K562 (cell line): ENCODE measurements around the gene BEST4. TPM values are rescaled to one million over a fixed set of nuclear protein-coding genes. Genes with fewer than 3 reads are reported as not detected.
A peak's percentile ranks its signal among the peaks of the same experiment; 100 is the strongest.

ENCODE experiments used
- CHAMP1 ChIP-seq: fragments of 450-650 bp; IDR thresholded peaks from 2 replicates; pipeline ENCODE4 v1.6.1; 2016; ENCODE audit warnings: mild to moderate bottlenecking
- DIDO1 ChIP-seq: fragments of 450-650 bp; IDR thresholded peaks from 2 replicates; pipeline ENCODE4 v1.6.1; 2016; ENCODE audit warnings: low read depth, missing biosample characterization, missing genetic modification characterization
- FOXJ2 ChIP-seq: fragments of 200-800 bp; sonication (Bioruptor generic); IDR thresholded peaks from 2 replicates; pipeline ENCODE4 v1.6.1; 2016; ENCODE audit warnings: missing genetic modification characterization, missing compliant biosample characterization
- FOXP1 ChIP-seq: sonication (generic); formaldehyde crosslinking; IDR thresholded peaks from 2 replicates; pipeline ENCODE4 v1.8.0; 2022; ENCODE audit warnings: mild to moderate bottlenecking, missing genetic modification reagents
- GTF2E2 ChIP-seq: fragments of 200-800 bp; sonication (Bioruptor generic); IDR thresholded peaks from 2 replicates; pipeline ENCODE4 v1.6.1; 2016; ENCODE audit warnings: missing genetic modification characterization, missing compliant biosample characterization
- HINFP ChIP-seq: fragments of 450-650 bp; conservative IDR thresholded peaks from 2 replicates; pipeline ENCODE4 v1.6.1; 2016; ENCODE audit warnings: missing genetic modification characterization, low read depth, mild to moderate bottlenecking, control low read depth, missing compliant biosample characterization
- MBD1 ChIP-seq: fragments of 250-450 bp; sonication (Bioruptor Pico); IDR thresholded peaks from 2 replicates; pipeline ENCODE4 v1.8.0; 2022; ENCODE audit warnings: inconsistent platforms
- MTA3 ChIP-seq: fragments of 450-650 bp; formaldehyde crosslinking; IDR thresholded peaks from 2 replicates; pipeline ENCODE4 v1.6.1; 2017; ENCODE audit warnings: mild to moderate bottlenecking, borderline replicate concordance
- MYNN ChIP-seq, 2 experiments: sonication (generic); formaldehyde crosslinking in 1 of 2; IDR thresholded peaks; 2 replicates each; pipeline versions ENCODE4 v1.5.0 to v1.6.1; 2016 to 2020; ENCODE audit warnings: antibody characterized with exemption in 1 of 2, missing genetic modification reagents in 1 of 2
- POU5F1 ChIP-seq: fragments of 150-350 bp; IDR thresholded peaks from 2 replicates; pipeline ENCODE4 v1.6.1; 2014; ENCODE audit warnings: borderline replicate concordance, low read length, low read depth, mild to moderate bottlenecking; ENCODE audit not compliant: partially characterized antibody
- PTRF ChIP-seq: fragments of 450-650 bp; IDR thresholded peaks from 2 replicates; pipeline ENCODE4 v1.6.1; 2016; ENCODE audit warnings: mild to moderate bottlenecking, missing genetic modification characterization, missing compliant biosample characterization
- RUNX1 ChIP-seq: sonication (generic); IDR thresholded peaks from 2 replicates; pipeline ENCODE4 v1.6.1; 2016; ENCODE audit warnings: antibody characterized with exemption, low read depth
- ZBTB8A ChIP-seq: fragments of 450-650 bp; IDR thresholded peaks from 2 replicates; pipeline ENCODE4 v1.6.1; 2018; ENCODE audit warnings: mild to moderate bottlenecking, moderate library complexity; ENCODE audit not compliant: partially characterized antibody
- ZKSCAN3 ChIP-seq: fragments of 250-450 bp; sonication (Bioruptor Pico); IDR thresholded peaks from 2 replicates; pipeline ENCODE4 v1.4.0; 2020
- ZNF143 ChIP-seq: sonication (generic); formaldehyde crosslinking; IDR thresholded peaks from 2 replicates; pipeline ENCODE4 v1.9.0; 2022; ENCODE audit warnings: mild to moderate bottlenecking, missing genetic modification reagents
- ZNF174 ChIP-seq: fragments of 250-450 bp; sonication (Bioruptor Pico); IDR thresholded peaks from 2 replicates; pipeline ENCODE4 v1.4.0; 2020; ENCODE audit warnings: mild to moderate bottlenecking
- ZNF24 ChIP-seq: fragments of 450-650 bp; IDR thresholded peaks from 2 replicates; pipeline ENCODE4 v1.6.1; 2016
- ZNF57 ChIP-seq: fragments of 450-650 bp; formaldehyde crosslinking; IDR thresholded peaks from 2 replicates; pipeline ENCODE4 v1.4.0; 2020; ENCODE audit warnings: mild to moderate bottlenecking, moderate library complexity
- polyA plus RNA-seq, 8 experiments: library from polyadenylated mRNA; depleted of rRNA in 4 of 8; stranded (reverse) in 5 of 8; unstranded in 3 of 8; fragments of >200 nt; fragmentation: Nextera tagmentation in 2 of 8; fragmentation: Illumina TruSeq in 1 of 8; extraction: Ambion mirVana in 2 of 8; extraction: Trizol in 1 of 8; gene quantifications; 2 replicates each; pipeline versions ENCODE4 v1.2.1 to v1.2.3, GENCODE V29; 2011 to 2014; ENCODE audit warnings: inconsistent platforms in 1 of 8, missing spikeins in 1 of 8
- total RNA-seq, 7 experiments: library from RNA; depleted of rRNA in 6 of 7; stranded (reverse); fragments of >200 nt in 6 of 7; fragmentation: Illumina TruSeq in 2 of 7; extraction: Trizol in 2 of 7; gene quantifications; 2 replicates each; pipeline versions ENCODE4 v1.2.1 to v1.2.3, GENCODE V29; 2011 to 2021; ENCODE audit warnings: low replicate concordance in 1 of 7
- TF ChIP-seq, protein P1 (sequence below): fragments of 250-450 bp; sonication (Bioruptor Pico); IDR thresholded peaks from 2 replicates; pipeline ENCODE4 v1.4.0; 2020; ENCODE audit warnings: mild to moderate bottlenecking, moderate library complexity

The BEST4 gene
- total and polyA plus RNA-seq, 9 of the 15 experiments (the other 6 are each of a cell fraction or from before 2014, with no cell fraction given): 0.07 to 0.11 TPM; not detected in 7

GRCh38 chr1:44819608-44820327, 31.8 kb upstream of the BEST4 start (continued):
- TF ChIP-seq CHAMP1 (no peak), DIDO1 (no peak), RUNX1 (peak; percentile 92), FOXP1 (CRISPR knock-in tag) (peak; percentile 82), MYNN (IDR thresholded peaks at IDR 0.05) (peak; percentile 88), MYNN (CRISPR knock-in tag; IDR thresholded peaks at IDR 0.05) (no peak), ZNF143 (CRISPR knock-in tag) (peak; percentile 98), ZKSCAN3 (CRISPR knock-in tag) (no peak), MBD1 (CRISPR knock-in tag) (no peak), ZNF174 (no peak), GTF2E2 (peak; percentile 100), HINFP (0 out of 2 replicates have a peak, but pooled peaks have one; percentile 30), ZNF24 (peak; percentile 77), MTA3 (peak; percentile 100), FOXJ2 (tag) (peak; percentile 82), PTRF (tag) (no peak; the same call in 1 of the 2 replicates), ZBTB8A (no peak), POU5F1 (no peak), ZNF57 (peak; percentile 35)
- TF ChIP-seq, protein P1, sequence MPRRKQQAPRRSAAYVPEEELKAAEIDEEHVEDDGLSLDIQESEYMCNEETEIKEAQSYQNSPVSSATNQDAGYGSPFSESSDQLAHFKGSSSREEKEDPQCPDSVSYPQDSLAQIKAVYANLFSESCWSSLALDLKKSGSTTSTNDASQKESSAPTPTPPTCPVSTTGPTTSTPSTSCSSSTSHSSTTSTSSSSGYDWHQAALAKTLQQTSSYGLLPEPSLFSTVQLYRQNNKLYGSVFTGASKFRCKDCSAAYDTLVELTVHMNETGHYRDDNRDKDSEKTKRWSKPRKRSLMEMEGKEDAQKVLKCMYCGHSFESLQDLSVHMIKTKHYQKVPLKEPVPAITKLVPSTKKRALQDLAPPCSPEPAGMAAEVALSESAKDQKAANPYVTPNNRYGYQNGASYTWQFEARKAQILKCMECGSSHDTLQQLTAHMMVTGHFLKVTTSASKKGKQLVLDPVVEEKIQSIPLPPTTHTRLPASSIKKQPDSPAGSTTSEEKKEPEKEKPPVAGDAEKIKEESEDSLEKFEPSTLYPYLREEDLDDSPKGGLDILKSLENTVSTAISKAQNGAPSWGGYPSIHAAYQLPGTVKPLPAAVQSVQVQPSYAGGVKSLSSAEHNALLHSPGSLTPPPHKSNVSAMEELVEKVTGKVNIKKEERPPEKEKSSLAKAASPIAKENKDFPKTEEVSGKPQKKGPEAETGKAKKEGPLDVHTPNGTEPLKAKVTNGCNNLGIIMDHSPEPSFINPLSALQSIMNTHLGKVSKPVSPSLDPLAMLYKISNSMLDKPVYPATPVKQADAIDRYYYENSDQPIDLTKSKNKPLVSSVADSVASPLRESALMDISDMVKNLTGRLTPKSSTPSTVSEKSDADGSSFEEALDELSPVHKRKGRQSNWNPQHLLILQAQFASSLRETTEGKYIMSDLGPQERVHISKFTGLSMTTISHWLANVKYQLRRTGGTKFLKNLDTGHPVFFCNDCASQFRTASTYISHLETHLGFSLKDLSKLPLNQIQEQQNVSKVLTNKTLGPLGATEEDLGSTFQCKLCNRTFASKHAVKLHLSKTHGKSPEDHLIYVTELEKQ: no peak
